ENCODE measurements around the gene CEACAM7.

Gene CEACAM7

GRCh38 chr19:41699968-41700323, 11.9 kb upstream of the CEACAM7 start:
- H3K4me1 ChIP-seq (ENCODE audit: insufficient read depth, insufficient read length) = no peaks in the 10 kb centered on the region
- H3K36me3 ChIP-seq (ENCODE audit: insufficient read depth, insufficient read length, low read length) = no peaks in the 10 kb centered on the region
- no peak for DNase-seq (ENCODE audit: low read depth, low spot score)
- peaks cover 68% of the 10 kb centered on the region for H3K27me3 ChIP-seq (ENCODE audit: insufficient read depth, insufficient read length)
- H3K9me3 ChIP-seq (ENCODE audit: insufficient read depth, low read length) = no peaks in the 10 kb centered on the region
- H3K4me3 ChIP-seq (ENCODE audit: insufficient read length, low read depth) = no peak overlapping the region
- H3K9ac ChIP-seq (ENCODE audit: insufficient read length, low read depth) = no peak overlapping the region
- TF ChIP-seq YY1 (IDR thresholded peaks at IDR 0.05; ENCODE audit: insufficient read depth, insufficient read length) (no peak), SUZ12 (IDR thresholded peaks at IDR 0.05; ENCODE audit: extremely low read depth, insufficient read depth, insufficient read length) (no peak), ZNF274 (IDR thresholded peaks at IDR 0.05; ENCODE audit: low read depth, low read length) (no peak)

- TF ChIP-seq SUZ12 (IDR thresholded peaks at IDR 0.05; ENCODE audit: extremely low read depth, insufficient read depth, insufficient read length) (no peak), YY1 (IDR thresholded peaks at IDR 0.05; ENCODE audit: insufficient read depth, insufficient read length) (no peak), ZNF274 (IDR thresholded peaks at IDR 0.05; ENCODE audit: low read depth, low read length) (no peak)
- H3K9me3 ChIP-seq (ENCODE audit: insufficient read depth, low read length) = no peaks in the 10 kb centered on the region
- no peak overlapping the region for H3K4me3 ChIP-seq (ENCODE audit: insufficient read length, low read depth)
- H3K9ac ChIP-seq (ENCODE audit: insufficient read length, low read depth) = no peak overlapping the region
- no peaks in the 10 kb centered on the region for H3K36me3 ChIP-seq (ENCODE audit: insufficient read depth, insufficient read length, low read length)
- no peak for DNase-seq (ENCODE audit: low read depth, low spot score)
- peaks cover 70% of the 10 kb centered on the region for H3K27me3 ChIP-seq (ENCODE audit: insufficient read depth, insufficient read length)
- no peaks in the 10 kb centered on the region for H3K4me1 ChIP-seq (ENCODE audit: insufficient read depth, insufficient read length)
These were observed 11.3 kb upstream of the CEACAM7 start for GRCh38 chr19:41699231-41699967.

DNA sequence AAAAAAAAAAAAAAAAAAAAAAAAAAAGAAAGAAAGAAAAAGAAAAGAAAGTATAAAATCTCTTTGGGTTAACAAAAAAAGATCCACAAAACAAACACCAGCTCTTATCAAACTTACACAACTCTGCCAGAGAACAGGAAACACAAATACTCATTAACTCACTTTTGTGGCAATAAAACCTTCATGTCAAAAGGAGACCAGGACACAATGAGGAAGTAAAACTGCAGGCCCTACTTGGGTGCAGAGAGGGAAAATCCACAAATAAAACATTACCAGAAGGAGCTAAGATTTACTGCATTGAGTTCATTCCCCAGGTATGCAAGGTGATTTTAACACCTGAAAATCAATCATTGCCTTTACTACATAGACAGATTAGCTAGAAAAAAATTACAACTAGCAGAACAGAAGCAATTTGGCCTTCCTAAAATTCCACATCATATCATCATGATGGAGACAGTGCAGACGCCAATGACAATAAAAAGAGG, 10.7 kb upstream of the CEACAM7 start:
- no peak overlapping the region for H3K4me3 ChIP-seq (ENCODE audit: insufficient read length, low read depth)
- no peaks in the 10 kb centered on the region for H3K4me1 ChIP-seq (ENCODE audit: insufficient read depth, insufficient read length)
- TF ChIP-seq ZNF274 (IDR thresholded peaks at IDR 0.05; ENCODE audit: low read depth, low read length) = no peak
- TF ChIP-seq YY1 (IDR thresholded peaks at IDR 0.05; ENCODE audit: insufficient read depth, insufficient read length) = no peak
- no peak for TF ChIP-seq SUZ12 (IDR thresholded peaks at IDR 0.05; ENCODE audit: extremely low read depth, insufficient read depth, insufficient read length)
- peaks cover 68% of the 10 kb centered on the region for H3K27me3 ChIP-seq (ENCODE audit: insufficient read depth, insufficient read length)
- no peaks in the 10 kb centered on the region for H3K9me3 ChIP-seq (ENCODE audit: insufficient read depth, low read length)
- no peak for DNase-seq (ENCODE audit: low read depth, low spot score)
- H3K36me3 ChIP-seq (ENCODE audit: insufficient read depth, insufficient read length, low read length) = no peaks in the 10 kb centered on the region
- no peak overlapping the region for H3K9ac ChIP-seq (ENCODE audit: insufficient read length, low read depth)

DNA sequence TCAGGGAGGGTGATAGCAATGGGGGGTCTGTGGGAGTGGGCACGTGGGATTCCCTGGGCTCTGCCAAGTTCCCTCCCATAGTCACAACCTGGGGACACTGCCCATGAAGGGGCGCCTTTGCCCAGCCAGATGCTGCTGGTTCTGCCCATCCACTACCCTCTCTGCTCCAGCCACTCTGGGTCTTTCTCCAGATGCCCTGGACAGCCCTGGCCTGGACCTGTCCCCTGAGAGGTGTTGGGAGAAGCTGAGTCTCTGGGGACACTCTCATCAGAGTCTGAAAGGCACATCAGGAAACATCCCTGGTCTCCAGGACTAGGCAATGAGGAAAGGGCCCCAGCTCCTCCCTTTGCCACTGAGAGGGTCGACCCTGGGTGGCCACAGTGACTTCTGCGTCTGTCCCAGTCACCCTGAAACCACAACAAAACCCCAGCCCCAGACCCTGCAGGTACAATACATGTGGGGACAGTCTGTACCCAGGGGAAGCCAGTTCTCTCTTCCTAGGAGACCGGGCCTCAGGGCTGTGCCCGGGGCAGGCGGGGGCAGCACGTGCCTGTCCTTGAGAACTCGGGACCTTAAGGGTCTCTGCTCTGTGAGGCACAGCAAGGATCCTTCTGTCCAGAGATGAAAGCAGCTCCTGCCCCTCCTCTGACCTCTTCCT, 9.3 kb upstream of the CEACAM7 start:
- no peaks in the 10 kb centered on the region for H3K4me1 ChIP-seq (ENCODE audit: insufficient read depth, insufficient read length)
- no peak overlapping the region for H3K9ac ChIP-seq (ENCODE audit: insufficient read length, low read depth)
- no peaks in the 10 kb centered on the region for H3K9me3 ChIP-seq (ENCODE audit: insufficient read depth, low read length)
- no peaks in the 10 kb centered on the region for H3K36me3 ChIP-seq (ENCODE audit: insufficient read depth, insufficient read length, low read length)
- DNase-seq (ENCODE audit: low read depth, low spot score) = no peak
- H3K4me3 ChIP-seq (ENCODE audit: insufficient read length, low read depth) = no peak overlapping the region
- peaks cover 73% of the 10 kb centered on the region for H3K27me3 ChIP-seq (ENCODE audit: insufficient read depth, insufficient read length)
- no peak for TF ChIP-seq ZNF274 (IDR thresholded peaks at IDR 0.05; ENCODE audit: low read depth, low read length)
- no peak for TF ChIP-seq YY1 (IDR thresholded peaks at IDR 0.05; ENCODE audit: insufficient read depth, insufficient read length)
- no peak for TF ChIP-seq SUZ12 (IDR thresholded peaks at IDR 0.05; ENCODE audit: extremely low read depth, insufficient read depth, insufficient read length)

- no peaks in the 10 kb centered on the region for H3K4me1 ChIP-seq (ENCODE audit: insufficient read depth, insufficient read length)
- H3K4me3 ChIP-seq (ENCODE audit: insufficient read length, low read depth) = no peak overlapping the region
- no peaks in the 10 kb centered on the region for H3K36me3 ChIP-seq (ENCODE audit: insufficient read depth, insufficient read length, low read length)
- TF ChIP-seq YY1 (IDR thresholded peaks at IDR 0.05; ENCODE audit: insufficient read depth, insufficient read length) = no peak
- TF ChIP-seq SUZ12 (IDR thresholded peaks at IDR 0.05; ENCODE audit: extremely low read depth, insufficient read depth, insufficient read length) = no peak
- no peak for TF ChIP-seq ZNF274 (IDR thresholded peaks at IDR 0.05; ENCODE audit: low read depth, low read length)
- no peak overlapping the region for H3K9ac ChIP-seq (ENCODE audit: insufficient read length, low read depth)
- H3K27me3 ChIP-seq (ENCODE audit: insufficient read depth, insufficient read length) = peaks cover 79% of the 10 kb centered on the region
- no peaks in the 10 kb centered on the region for H3K9me3 ChIP-seq (ENCODE audit: insufficient read depth, low read length)
- no peak for DNase-seq (ENCODE audit: low read depth, low spot score)
These were observed 8.5 kb upstream of the CEACAM7 start for GRCh38 chr19:41696402-41697197.

DNA sequence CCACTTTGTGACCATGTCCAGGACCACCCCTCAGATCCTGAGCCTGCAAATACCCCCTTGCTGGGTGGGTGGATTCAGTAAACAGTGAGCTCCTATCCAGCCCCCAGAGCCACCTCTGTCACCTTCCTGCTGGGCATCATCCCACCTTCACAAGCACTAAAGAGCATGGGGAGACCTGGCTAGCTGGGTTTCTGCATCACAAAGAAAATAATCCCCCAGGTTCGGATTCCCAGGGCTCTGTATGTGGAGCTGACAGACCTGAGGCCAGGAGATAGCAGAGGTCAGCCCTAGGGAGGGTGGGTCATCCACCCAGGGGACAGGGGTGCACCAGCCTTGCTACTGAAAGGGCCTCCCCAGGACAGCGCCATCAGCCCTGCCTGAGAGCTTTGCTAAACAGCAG, 7.7 kb upstream of the CEACAM7 start:
- Histone ChIP-seq H3K9me3 (ENCODE audit: insufficient read depth, low read length) (no peaks in the 10 kb centered on the region), H3K9ac (ENCODE audit: insufficient read length, low read depth) (no peak overlapping the region), H3K4me3 (ENCODE audit: insufficient read length, low read depth) (no peak overlapping the region), H3K27me3 (ENCODE audit: insufficient read depth, insufficient read length) (peaks cover 78% of the 10 kb centered on the region), H3K36me3 (ENCODE audit: insufficient read depth, insufficient read length, low read length) (no peaks in the 10 kb centered on the region), H3K4me1 (ENCODE audit: insufficient read depth, insufficient read length) (no peaks in the 10 kb centered on the region)
- no peak for DNase-seq (ENCODE audit: low read depth, low spot score)
- TF ChIP-seq SUZ12 (IDR thresholded peaks at IDR 0.05; ENCODE audit: extremely low read depth, insufficient read depth, insufficient read length) (no peak), ZNF274 (IDR thresholded peaks at IDR 0.05; ENCODE audit: low read depth, low read length) (no peak), YY1 (IDR thresholded peaks at IDR 0.05; ENCODE audit: insufficient read depth, insufficient read length) (no peak)
